Measurements from ENCODE around the gene DOK6. TPM values are rescaled to one million over a fixed set of nuclear protein-coding genes. Genes with fewer than 3 reads are reported as not detected.

DOK6 gene
- total and polyA plus RNA-seq, 2 experiments from 2014 or later = 0.29 to 0.42 TPM

GRCh38 chr18:69866212-69866611, 465.5 kb downstream of the DOK6 start:
- Mint-ChIP-seq H3K27ac (no peak overlapping the region), H3K36me3 (ENCODE audit: low read depth) (no peaks in the 10 kb centered on the region), H3K9me3 (no peaks in the 10 kb centered on the region), H3K27me3 (ENCODE audit: insufficient read depth, low read depth, poor library complexity) (no peaks in the 10 kb centered on the region), H3K4me3 (no peak overlapping the region), H3K4me1 (no peaks in the 10 kb centered on the region)
- H2AFZ ChIP-seq = no peak overlapping the region
- no peak overlapping the region for H3K4me2 ChIP-seq
- no peak overlapping the region for H3K4me3 ChIP-seq
- H3F3A ChIP-seq (replicated peaks; ENCODE audit: low read depth) = no peaks in the 10 kb centered on the region
- H3K27ac ChIP-seq (ENCODE audit: low read depth) = no peak overlapping the region
- H4K20me1 ChIP-seq (replicated peaks; ENCODE audit: insufficient read depth) = no peaks in the 10 kb centered on the region
- DNase-seq (ENCODE audit: low spot score) (no peak), ATAC-seq (no peak)
- H3K4me1 ChIP-seq (ENCODE audit: insufficient read depth) = no peaks in the 10 kb centered on the region
- H3K27me3 ChIP-seq (ENCODE audit: insufficient read depth) = no peaks in the 10 kb centered on the region
- TF ChIP-seq ZNF462 (CRISPR knock-in tag; IDR thresholded peaks at IDR 0.05) (no peak), CREB1 (CRISPR knock-in tag; IDR thresholded peaks at IDR 0.05; ENCODE audit: low read depth) (no peak), EZH2 (IDR thresholded peaks at IDR 0.05; ENCODE audit: low read depth, unreplicated experiment) (no peak), CTCF (conservative IDR thresholded peaks at IDR 0.05; ENCODE audit: low read depth in 2 of 2) (no peak), NANOG (IDR thresholded peaks at IDR 0.05; ENCODE audit: borderline replicate concordance) (no peak), EZH2phosphoT487 (IDR thresholded peaks at IDR 0.05; ENCODE audit: unreplicated experiment) (no peak), ZNF114 (CRISPR knock-in tag; IDR thresholded peaks at IDR 0.05) (no peak), STAT1 (IDR thresholded peaks at IDR 0.05; ENCODE audit: unreplicated experiment) (no peak), ZNF331 (CRISPR knock-in tag; IDR thresholded peaks at IDR 0.05; ENCODE audit: low read depth) (no peak), JUNB (IDR thresholded peaks at IDR 0.05; ENCODE audit: unreplicated experiment) (no peak), ETS1 (IDR thresholded peaks at IDR 0.05) (no peak), REST (IDR thresholded peaks at IDR 0.05; ENCODE audit: unreplicated experiment) (no peak), POLR2AphosphoS5 (IDR thresholded peaks at IDR 0.05; ENCODE audit: low read depth) (no peak)
- H3K36me3 ChIP-seq (ENCODE audit: insufficient read depth) = no peaks in the 10 kb centered on the region
- no peaks in the 10 kb centered on the region for H3K79me2 ChIP-seq (replicated peaks; ENCODE audit: insufficient read depth)
- no peaks in the 10 kb centered on the region for H3K9me2 ChIP-seq (ENCODE audit: insufficient read depth)
